ENCODE measurements around the gene SLC16A7.
"Not testable (repeated sequence)": the region's sequence is repeated elsewhere in the genome, so short reads cannot be mapped to it uniquely, and the experiment has no call there.

The SLC16A7 gene

GRCh38 chr12:59737725-59738463 is 142.1 kb downstream of the SLC16A7 start:
- no peak for DNase-seq

GRCh38 chr12:59742841-59743240 is 147.0 kb downstream of the SLC16A7 start:
- DNase-seq: no peak

GRCh38 chr12:59744564-59744963 is 148.7 kb downstream of the SLC16A7 start:
- no peak for DNase-seq

- not testable (repeated sequence) for DNase-seq
These were observed 155.3 kb downstream of the SLC16A7 start for GRCh38 chr12:59751091-59751490.

GRCh38 chr12:59761542-59761941 is 165.7 kb downstream of the SLC16A7 start:
- DNase-seq: no peak

GRCh38 chr12:59763835-59764234 is 168.0 kb downstream of the SLC16A7 start:
- no peak for DNase-seq

- no peak for DNase-seq
These were observed 172.2 kb downstream of the SLC16A7 start for GRCh38 chr12:59768031-59768430.

- no peak for DNase-seq
These were observed 184.8 kb downstream of the SLC16A7 start for GRCh38 chr12:59780605-59781135.

GRCh38 chr12:59787610-59788009 is 191.8 kb downstream of the SLC16A7 start:
- no peak for DNase-seq

GRCh38 chr12:59792647-59793046 is 196.8 kb downstream of the SLC16A7 start:
- DNase-seq: no peak

GRCh38 chr12:59803735-59804134 is 207.9 kb downstream of the SLC16A7 start:
- DNase-seq: no peak

GRCh38 chr12:59808317-59808910 is 212.6 kb downstream of the SLC16A7 start:
- peak in 3 of 6 experiments; percentile 5 to 41 (median 40) for DNase-seq

GRCh38 chr12:59811991-59812390 is 216.2 kb downstream of the SLC16A7 start:
- DNase-seq: no peak

- no peak for DNase-seq
These were observed 216.9 kb downstream of the SLC16A7 start for GRCh38 chr12:59812716-59813115.

- no peak for DNase-seq
These were observed 224.8 kb downstream of the SLC16A7 start for GRCh38 chr12:59820594-59821011.

- DNase-seq: no peak
These were observed 227.7 kb downstream of the SLC16A7 start for GRCh38 chr12:59823567-59823966.

GRCh38 chr12:59827767-59828166 is 231.9 kb downstream of the SLC16A7 start:
- no peak for DNase-seq

- no peak for DNase-seq
These were observed 232.7 kb downstream of the SLC16A7 start for GRCh38 chr12:59828521-59828920.

GRCh38 chr12:59833408-59833807 is 237.6 kb downstream of the SLC16A7 start:
- no peak for DNase-seq

- DNase-seq: peak in 2 of 6 experiments; percentile 8 to 14
These were observed 239.0 kb downstream of the SLC16A7 start for GRCh38 chr12:59834659-59835474.
